Mucosa of descending colon (tissue), 3 donors: ENCODE results near the gene COA6. TPM values are rescaled to one million over a fixed set of nuclear protein-coding genes. Genes with fewer than 3 reads are reported as not detected.
"Not testable (repeated sequence)": the region's sequence is repeated elsewhere in the genome, so short reads cannot be mapped to it uniquely, and the experiment has no call there.

ENCODE experiments used
- ATAC-seq: fragments of 200-7000 bp; cut with Tn5 transposase; one replicate; pipeline ENCODE4 v1.9.1; 2020; ENCODE audit warnings: mild to moderate bottlenecking, moderate library complexity
- DNase-seq, 3 donors: peaks; one replicate each; pipeline ENCODE4 v3.0.0-alpha.2; 2020
- H3K36me3 ChIP-seq: fragments of 200-600 bp; one replicate; pipeline ENCODE4 v1.8.0; 2021; ENCODE audit warnings: low read depth, mild to moderate bottlenecking
- H3K4me1 ChIP-seq: fragments of 200-600 bp; one replicate; pipeline ENCODE4 v1.8.0; 2021; ENCODE audit warnings: low read depth, mild to moderate bottlenecking
- H3K4me3 ChIP-seq: fragments of 200-600 bp; one replicate; pipeline ENCODE4 v1.8.0; 2021; ENCODE audit warnings: mild to moderate bottlenecking
- H3K9me3 ChIP-seq: fragments of 200-600 bp; one replicate; pipeline ENCODE4 v1.8.0; 2021; ENCODE audit warnings: mild to moderate bottlenecking
- intact Hi-C, 2 donors: fragments of 100-400 bp; cut with DNase I in 1 of 2; cut with micrococcal nuclease in 1 of 2; formaldehyde crosslinking; loops; one replicate each; pipeline versions ENCODE4 v1.11.0 to v1.11.1; 2022; cut with DNase I, micrococcal nuclease
- total RNA-seq, 3 donors: library from RNA; stranded (reverse); fragmentation: NEBNext Ultra II Directional in 2 of 3; extraction: Animal tissue kit (Norgen Biotek cat#: 25700) in 2 of 3; gene quantifications; one replicate each; pipeline versions ENCODE4 v1.2.1 to v1.2.4, GENCODE V29; 2021 to 2023
- TF ChIP-seq, protein P1 (sequence below): fragments of 200-600 bp; IDR thresholded peaks from one replicate; pipeline ENCODE4 v1.8.0; 2022; ENCODE audit warnings: antibody characterized with exemption, mild to moderate bottlenecking
- donor health status: DM: no; HTN: no; CAD: no; lungs with moderate emphysema.
- donor health status: DM: no; HTN: no; CAD: no.
- donor health status: DM: no; HTN: yes; CAD: no.

Gene COA6
- total RNA-seq, 3 donors from 2014 or later: 29.6 to 33.1 (median 29.8) TPM

DNA sequence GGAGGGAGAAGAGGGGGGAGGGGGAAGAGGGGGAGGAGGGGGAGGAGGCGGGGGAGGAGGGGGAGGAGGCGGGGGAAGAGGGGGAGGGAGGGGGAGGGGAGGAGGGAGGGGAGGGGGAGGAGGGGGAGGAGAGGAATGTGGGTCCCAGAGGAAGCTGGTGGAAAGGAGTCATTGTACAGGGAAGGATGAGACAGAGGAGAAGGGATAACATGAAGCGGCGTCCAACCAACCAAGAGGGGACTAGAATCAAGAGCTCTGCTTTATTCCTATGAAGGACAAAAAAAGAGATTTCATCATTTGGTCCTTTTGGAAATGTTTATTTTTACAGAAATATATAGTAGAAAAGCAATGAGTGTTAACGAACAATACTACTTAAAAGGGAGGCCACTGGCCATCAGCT lies 24.5 kb downstream of the COA6 start:
- Histone ChIP-seq H3K9me3 (no peaks in the 10 kb centered on the region), H3K4me3 (no peak overlapping the region), H3K4me1 (no peaks in the 10 kb centered on the region), H3K36me3 (no peaks in the 10 kb centered on the region)
- DNase-seq: no peak
- ATAC-seq: no peak
- intact Hi-C loops: no loop called here
- TF ChIP-seq, protein P1, sequence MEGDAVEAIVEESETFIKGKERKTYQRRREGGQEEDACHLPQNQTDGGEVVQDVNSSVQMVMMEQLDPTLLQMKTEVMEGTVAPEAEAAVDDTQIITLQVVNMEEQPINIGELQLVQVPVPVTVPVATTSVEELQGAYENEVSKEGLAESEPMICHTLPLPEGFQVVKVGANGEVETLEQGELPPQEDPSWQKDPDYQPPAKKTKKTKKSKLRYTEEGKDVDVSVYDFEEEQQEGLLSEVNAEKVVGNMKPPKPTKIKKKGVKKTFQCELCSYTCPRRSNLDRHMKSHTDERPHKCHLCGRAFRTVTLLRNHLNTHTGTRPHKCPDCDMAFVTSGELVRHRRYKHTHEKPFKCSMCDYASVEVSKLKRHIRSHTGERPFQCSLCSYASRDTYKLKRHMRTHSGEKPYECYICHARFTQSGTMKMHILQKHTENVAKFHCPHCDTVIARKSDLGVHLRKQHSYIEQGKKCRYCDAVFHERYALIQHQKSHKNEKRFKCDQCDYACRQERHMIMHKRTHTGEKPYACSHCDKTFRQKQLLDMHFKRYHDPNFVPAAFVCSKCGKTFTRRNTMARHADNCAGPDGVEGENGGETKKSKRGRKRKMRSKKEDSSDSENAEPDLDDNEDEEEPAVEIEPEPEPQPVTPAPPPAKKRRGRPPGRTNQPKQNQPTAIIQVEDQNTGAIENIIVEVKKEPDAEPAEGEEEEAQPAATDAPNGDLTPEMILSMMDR: no peak

DNA sequence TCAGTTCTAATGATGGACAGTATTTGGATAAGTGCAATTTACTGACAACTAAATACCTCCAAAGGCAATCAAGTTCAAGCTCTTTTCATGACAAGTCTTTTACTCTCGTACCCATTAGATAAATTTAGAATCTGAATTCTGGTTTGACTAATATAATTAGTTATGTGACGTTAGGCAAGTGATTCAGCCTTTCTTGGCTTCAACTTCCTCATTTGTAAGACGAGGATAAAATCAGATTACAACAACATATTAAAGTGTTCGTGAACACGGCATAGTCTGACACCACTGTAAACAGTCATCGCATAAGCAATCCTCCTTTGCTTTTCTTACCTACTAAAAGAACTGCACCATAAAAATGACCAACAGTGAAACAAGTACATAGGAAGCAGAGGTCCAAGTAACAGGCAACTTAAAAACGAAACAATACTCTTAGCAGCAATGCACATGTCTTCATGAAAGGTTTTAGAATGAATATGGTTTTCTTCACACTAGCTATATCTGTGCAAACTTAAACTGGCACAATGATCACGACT lies 25.7 kb downstream of the COA6 start:
- no peaks in the 10 kb centered on the region for H3K4me1 ChIP-seq
- TF ChIP-seq, protein P1: no peak
- DNase-seq (no peak), ATAC-seq (peak; percentile 36)
- H3K36me3 ChIP-seq: no peaks in the 10 kb centered on the region
- H3K4me3 ChIP-seq: no peak overlapping the region
- intact Hi-C loops: no loop called here
- H3K9me3 ChIP-seq: no peaks in the 10 kb centered on the region

DNA sequence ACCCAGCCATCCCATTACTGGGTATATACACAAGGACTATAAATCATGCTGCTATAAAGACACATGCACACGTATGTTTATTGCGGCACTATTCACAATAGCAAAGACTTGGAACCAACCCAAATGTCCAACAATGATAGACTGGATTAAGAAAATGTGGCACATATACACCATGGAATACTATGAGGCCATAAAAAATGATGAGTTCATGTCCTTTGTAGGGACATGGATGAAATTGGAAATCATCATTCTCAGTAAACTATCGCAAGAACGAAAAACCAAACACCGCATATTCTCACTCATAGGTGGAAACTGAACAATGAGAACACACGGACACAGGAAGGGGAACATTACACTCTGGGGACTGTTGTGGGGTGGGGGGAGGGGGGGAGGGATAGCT lies 26.3 kb downstream of the COA6 start:
- DNase-seq, H3K4me1 ChIP-seq, H3K4me3 ChIP-seq, ATAC-seq, H3K36me3 ChIP-seq, intact Hi-C loops, H3K9me3 ChIP-seq: not testable (repeated sequence)

DNA sequence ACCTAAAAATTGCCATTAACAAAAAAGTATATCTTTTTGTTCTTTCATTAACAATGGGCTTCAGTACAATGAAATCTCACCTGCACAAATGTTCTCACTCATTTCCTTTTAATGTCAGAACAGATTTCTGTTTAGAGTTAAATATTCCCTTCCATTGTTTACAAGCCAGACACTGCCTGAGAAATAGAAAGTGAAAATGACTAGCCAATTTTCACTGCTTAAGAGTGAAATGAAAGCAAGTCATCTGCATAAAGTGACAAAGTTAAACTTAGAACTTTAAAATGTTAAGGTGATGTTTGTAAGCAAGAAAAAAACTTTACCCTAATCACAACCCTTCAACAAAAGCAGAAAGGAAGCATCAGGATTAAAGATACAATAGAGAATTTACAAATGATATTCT lies 27.5 kb downstream of the COA6 start:
- Histone ChIP-seq H3K4me1 (no peaks in the 10 kb centered on the region), H3K9me3 (no peaks in the 10 kb centered on the region), H3K4me3 (no peak overlapping the region), H3K36me3 (no peaks in the 10 kb centered on the region)
- DNase-seq (no peak), ATAC-seq (peak; percentile 78)
- intact Hi-C loops: no loop called here
- TF ChIP-seq, protein P1: no peak

DNA sequence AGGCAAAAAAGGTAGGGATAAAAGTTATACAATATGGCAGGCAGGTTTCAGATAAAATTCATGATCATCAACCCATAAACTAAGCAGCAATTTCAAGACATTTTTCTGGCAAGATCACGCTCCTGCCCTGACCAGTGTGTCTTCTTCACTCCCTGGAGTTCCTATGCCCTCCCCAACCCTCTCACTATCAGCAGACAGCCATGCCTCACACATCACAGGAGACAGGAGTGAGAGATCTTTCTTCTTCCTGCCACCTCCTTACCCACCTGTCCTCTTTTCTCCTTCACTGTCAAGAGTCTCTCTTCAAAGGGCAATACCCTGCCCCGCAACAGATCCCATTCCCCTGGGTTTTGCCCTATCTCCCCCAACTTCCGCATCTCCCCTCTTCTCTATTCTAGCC lies 28.4 kb downstream of the COA6 start:
- ATAC-seq (no peak), DNase-seq (no peak)
- Histone ChIP-seq H3K4me3 (no peak overlapping the region), H3K4me1 (no peaks in the 10 kb centered on the region), H3K36me3 (no peaks in the 10 kb centered on the region), H3K9me3 (no peaks in the 10 kb centered on the region)
- intact Hi-C loops: no loop called here
- TF ChIP-seq, protein P1: no peak

DNA sequence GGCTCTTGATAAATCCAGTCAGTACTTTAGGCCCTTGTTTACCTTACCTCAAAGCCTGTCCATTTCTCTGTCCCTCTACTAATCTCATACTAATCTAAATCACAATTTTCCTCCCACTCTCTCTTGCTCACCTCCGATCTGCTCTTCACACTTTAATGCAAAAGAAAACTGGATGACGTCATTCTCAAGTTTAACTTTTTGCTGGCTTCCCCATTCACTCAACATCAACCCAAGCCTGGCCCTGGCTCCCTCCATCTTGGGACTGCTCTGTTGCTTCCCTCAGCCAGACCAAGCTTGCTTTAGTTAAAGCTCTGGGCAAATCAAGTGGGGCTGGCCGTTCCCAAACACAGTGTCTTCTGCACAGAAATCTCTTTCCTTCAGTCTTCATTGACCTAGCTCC lies 29.7 kb downstream of the COA6 start:
- intact Hi-C loops: no loop called here
- Histone ChIP-seq H3K9me3 (no peaks in the 10 kb centered on the region), H3K4me3 (no peak overlapping the region), H3K4me1 (no peaks in the 10 kb centered on the region), H3K36me3 (no peaks in the 10 kb centered on the region)
- DNase-seq (no peak), ATAC-seq (no peak)
- TF ChIP-seq, protein P1: no peak
